Heart left ventricle (tissue), 16 donors: ENCODE data around the gene EIF3A. TPM values are rescaled to one million over a fixed set of nuclear protein-coding genes. Genes with fewer than 3 reads are reported as not detected.

ENCODE experiments used
- ATAC-seq, 4 donors: fragments of 200-7000 bp; cut with Tn5 transposase; one replicate each; pipeline ENCODE4 v1.9.1; 2020 to 2022; ENCODE audit warnings: moderate library complexity in 4 of 4, mild to moderate bottlenecking in 3 of 4, moderate number of reproducible peaks in 1 of 4
- DNase-seq, 5 donors: peaks; one replicate each; pipeline ENCODE4 v3.0.0-alpha.2; 2020
- H3K27ac ChIP-seq, 12 donors: fragments of 200-600 bp; sonication (generic) in 4 of 12; one replicate each; pipeline versions ENCODE4 v1.5.0 to v1.8.0; 2016 to 2022; ENCODE audit warnings: mild to moderate bottlenecking in 2 of 12
- H3K27me3 ChIP-seq, 9 donors: fragments of 200-600 bp; sonication (generic) in 2 of 9; one replicate each; pipeline versions ENCODE4 v1.5.1 to v1.8.0; 2016 to 2022; ENCODE audit warnings: mild to moderate bottlenecking in 3 of 9
- H3K36me3 ChIP-seq, 9 donors: fragments of 200-600 bp; sonication (generic) in 2 of 9; one replicate each; pipeline versions ENCODE4 v1.5.0 to v1.8.0; 2018 to 2022; ENCODE audit warnings: mild to moderate bottlenecking in 2 of 9
- H3K4me1 ChIP-seq, 12 donors: fragments of 200-600 bp; sonication (generic) in 4 of 12; one replicate each; pipeline versions ENCODE4 v1.5.0 to v1.8.0; 2016 to 2022; ENCODE audit warnings: mild to moderate bottlenecking in 3 of 12
- H3K4me3 ChIP-seq, 12 donors: fragments of 200-600 bp; sonication (generic) in 4 of 12; one replicate each; pipeline versions ENCODE4 v1.5.0 to v1.8.0; 2017 to 2022; ENCODE audit warnings: mild to moderate bottlenecking in 9 of 12, moderate library complexity in 4 of 12
- H3K9me3 ChIP-seq, 12 donors: fragments of 200-600 bp; sonication (generic) in 4 of 12; one replicate each; pipeline versions ENCODE4 v1.5.0 to v1.8.0; 2016 to 2022; ENCODE audit warnings: mild to moderate bottlenecking in 1 of 12
- POLR2A ChIP-seq, 2 donors: fragments of 450-650 bp; IDR thresholded peaks; one replicate each; pipeline ENCODE4 v1.6.1; 2017; ENCODE audit warnings: antibody characterized with exemption in 2 of 2, mild to moderate bottlenecking in 2 of 2, moderate library complexity in 2 of 2
- WGBS, 4 donors: extraction: QIAGEN DNeasy Blood & Tissue Kit in 2 of 4; methylation state at CpG; one replicate each; pipeline versions ENCODE4 v1.1.5 to v1.1.7; 2013 to 2018; 5-methylcytosine and 5-hydroxymethylcytosine counted together
- intact Hi-C, 10 donors: fragments of 100-400 bp; cut with DNase I; formaldehyde crosslinking; loops; one replicate each; pipeline versions ENCODE4 v1.11.1 to v1.14.2; 2022
- polyA plus RNA-seq, 2 donors: library from polyadenylated mRNA; stranded (reverse); fragments of 200-250 nt; gene quantifications; one replicate each; pipeline ENCODE4 v1.2.3, GENCODE V29; 2013
- total RNA-seq, 9 donors: library from RNA; depleted of rRNA in 2 of 9; stranded (reverse); fragments of >200 nt in 2 of 9; fragmentation: NEBNext Ultra II Directional in 3 of 9; extraction: Animal tissue kit (Norgen Biotek cat#: 25700) in 3 of 9; gene quantifications; one replicate each; pipeline versions ENCODE4 v1.1.0 to v1.2.4, GENCODE V29; 2016 to 2023
- TF ChIP-seq, protein P1 (sequence below), 12 donors: fragments of 200-600 bp; sonication (generic) in 4 of 12; IDR thresholded peaks; one replicate each; pipeline versions ENCODE4 v1.5.0 to v1.8.0; 2018 to 2022; ENCODE audit warnings: antibody characterized with exemption in 12 of 12, mild to moderate bottlenecking in 5 of 12
- donor health status: ischemic (EF 13 %, LVEDD 7.1; RV severe dilation, severe dysfunction).
- donor health status: healthy with polysubstance abuse.
- donor health status: DM: no; HTN: yes; CAD: no.
- donor health status: DM: no; HTN: no; CAD: no.
- donor health status: ischemic (EF 25% LVEDD 6.9; RV normal size, moderate dysfunction).
- donor health status: ischemic (EF 25% LVEDD 5.7; RV mildly dilated, moderate dysfunction).
- donor health status: healthy.
- donor health status: DM: yes; HTN: yes; CAD: no.
- donor health status: ischemic (EF 35%, LVEDD 5.7; RV mildly dilated, moderate dysfunction).
- donor health status: nonischemic (EF 11% LVEDD 7.7; RV severe dilation, severe dysfunction).
- donor health status: DM: yes; HTN: yes; CAD: no.
- donor health status: PGD.
- donor health status: ischemic (EF 29% LVEDD 5.4; RV normal size, mild dysfunction).
- donor health status: nonischemic (EF 23%, LVEDD 6.1; RV moderate dilation, normal function).

Gene EIF3A
- total and polyA plus RNA-seq, 11 donors, result 41.9 to 143 (median 103) TPM

DNA sequence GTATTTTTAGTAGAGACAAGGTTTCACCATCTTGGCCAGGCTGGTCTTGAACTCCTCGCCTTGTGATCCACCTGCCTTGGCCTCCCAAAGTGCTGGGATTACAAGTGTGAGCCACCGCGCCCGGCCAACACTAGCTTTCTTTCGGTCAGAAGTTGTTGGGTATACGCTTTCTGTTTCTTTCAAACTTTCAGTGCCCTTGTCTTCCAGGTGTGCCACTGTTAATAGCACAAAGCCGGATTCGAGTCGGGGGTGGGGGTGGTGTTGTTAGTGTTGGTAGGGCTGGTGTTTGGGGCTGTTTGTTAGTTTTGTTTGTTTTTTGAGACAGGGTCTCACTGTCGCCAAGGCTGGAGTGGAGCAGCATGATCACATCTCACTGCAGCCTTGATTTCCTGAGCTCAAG is 84.9 kb downstream of the EIF3A start:
- Histone ChIP-seq H3K27ac (no peak overlapping the region), H3K4me3 (no peak overlapping the region), H3K4me1 (no peaks in the 10 kb centered on the region), H3K27me3 (no peaks in the 10 kb centered on the region), H3K9me3 (no peaks in the 10 kb centered on the region), H3K36me3 (no peaks in the 10 kb centered on the region)
- TF ChIP-seq, protein P1, sequence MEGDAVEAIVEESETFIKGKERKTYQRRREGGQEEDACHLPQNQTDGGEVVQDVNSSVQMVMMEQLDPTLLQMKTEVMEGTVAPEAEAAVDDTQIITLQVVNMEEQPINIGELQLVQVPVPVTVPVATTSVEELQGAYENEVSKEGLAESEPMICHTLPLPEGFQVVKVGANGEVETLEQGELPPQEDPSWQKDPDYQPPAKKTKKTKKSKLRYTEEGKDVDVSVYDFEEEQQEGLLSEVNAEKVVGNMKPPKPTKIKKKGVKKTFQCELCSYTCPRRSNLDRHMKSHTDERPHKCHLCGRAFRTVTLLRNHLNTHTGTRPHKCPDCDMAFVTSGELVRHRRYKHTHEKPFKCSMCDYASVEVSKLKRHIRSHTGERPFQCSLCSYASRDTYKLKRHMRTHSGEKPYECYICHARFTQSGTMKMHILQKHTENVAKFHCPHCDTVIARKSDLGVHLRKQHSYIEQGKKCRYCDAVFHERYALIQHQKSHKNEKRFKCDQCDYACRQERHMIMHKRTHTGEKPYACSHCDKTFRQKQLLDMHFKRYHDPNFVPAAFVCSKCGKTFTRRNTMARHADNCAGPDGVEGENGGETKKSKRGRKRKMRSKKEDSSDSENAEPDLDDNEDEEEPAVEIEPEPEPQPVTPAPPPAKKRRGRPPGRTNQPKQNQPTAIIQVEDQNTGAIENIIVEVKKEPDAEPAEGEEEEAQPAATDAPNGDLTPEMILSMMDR (IDR thresholded peaks at IDR 0.05), result no peak
- no peak for TF ChIP-seq POLR2A (IDR thresholded peaks at IDR 0.05)
- DNase-seq, result no peak
- ATAC-seq, result no peak
- WGBS, 4 donors, result 87 to 95% (median 89%) methylated on average over 10 of the region's 10 CpGs
- intact Hi-C loops, result no loop called here

DNA sequence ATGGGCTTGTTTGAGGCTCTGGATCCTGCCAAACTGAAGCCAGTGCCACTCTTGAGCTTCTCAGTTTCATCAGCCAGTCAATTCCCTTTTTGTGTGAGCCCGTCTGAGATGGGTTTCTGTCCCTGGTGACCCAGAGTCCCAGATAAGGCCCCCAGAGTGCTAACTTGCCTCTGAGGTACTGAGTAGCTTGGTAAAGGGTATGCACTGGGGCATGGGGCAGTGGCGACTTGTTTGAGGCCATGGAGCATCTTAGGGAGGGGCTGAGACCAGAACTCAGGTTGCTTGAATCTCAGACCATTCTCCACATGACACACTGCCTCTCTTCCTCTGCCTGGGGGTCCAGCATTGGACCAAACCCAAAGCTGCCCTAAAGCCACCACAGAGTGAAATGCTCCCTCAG is 86.3 kb downstream of the EIF3A start:
- intact Hi-C loops, result no loop called here
- no peak for DNase-seq
- WGBS, 4 donors, result 75 to 89% (median 84%) methylated on average over 1 to 2 of the region's 2 CpGs
- Histone ChIP-seq H3K27me3 (no peaks in the 10 kb centered on the region), H3K4me3 (no peak overlapping the region), H3K27ac (no peak overlapping the region), H3K9me3 (peaks cover 0 to 7% (median 0%) of the 10 kb centered on the region in 12 donors), H3K36me3 (no peaks in the 10 kb centered on the region), H3K4me1 (no peaks in the 10 kb centered on the region)
- no peak for ATAC-seq
- TF ChIP-seq POLR2A (IDR thresholded peaks at IDR 0.05), result no peak
- TF ChIP-seq, protein P1 (IDR thresholded peaks at IDR 0.05), result no peak

DNA sequence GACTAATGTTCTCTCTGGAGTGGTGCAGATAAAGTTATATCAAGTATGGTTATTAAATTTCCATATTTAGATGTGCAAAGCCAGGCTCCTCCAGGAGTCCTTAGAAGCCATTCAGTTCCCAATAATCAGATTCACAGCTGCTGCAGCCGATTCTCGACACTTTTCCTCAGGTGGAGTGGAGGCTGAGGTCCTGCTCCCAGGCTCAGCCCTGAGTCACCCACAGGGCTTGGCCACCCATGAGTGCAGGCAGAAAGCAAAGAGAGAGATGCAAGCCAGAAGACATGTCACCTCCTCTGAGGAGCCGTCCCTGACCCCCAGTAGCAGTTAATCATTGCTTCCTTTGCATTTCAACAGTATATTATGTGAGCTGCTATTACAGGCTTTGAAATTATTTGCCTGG is 87.4 kb downstream of the EIF3A start:
- WGBS, 4 donors, result 89 to 92% (median 91%) methylated on average over 3 of the region's 3 CpGs
- TF ChIP-seq, protein P1 (IDR thresholded peaks at IDR 0.05), result no peak
- no peak for TF ChIP-seq POLR2A (IDR thresholded peaks at IDR 0.05)

DNA sequence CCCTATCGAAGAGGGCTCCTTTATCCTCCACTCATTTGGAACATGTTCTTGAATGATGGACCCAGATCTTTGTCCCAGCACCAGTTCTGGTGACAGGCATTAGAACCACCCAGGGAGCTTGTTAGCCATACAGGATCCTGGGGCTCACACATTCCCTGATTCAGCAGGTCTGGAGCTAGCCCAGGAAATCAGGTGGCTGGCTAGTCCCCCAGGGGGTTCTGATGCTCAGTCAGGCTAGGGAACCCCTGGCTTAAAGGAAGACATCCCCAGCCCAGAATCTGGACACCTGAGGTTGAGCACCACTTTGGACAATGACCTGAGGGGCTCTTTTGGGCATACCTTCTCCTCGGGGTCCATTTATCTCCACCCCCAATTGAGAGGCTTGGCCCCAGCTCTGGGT is 88.1 kb downstream of the EIF3A start:
- no peak overlapping the region for H3K27ac ChIP-seq
- no peaks in the 10 kb centered on the region for H3K27me3 ChIP-seq
- TF ChIP-seq POLR2A (IDR thresholded peaks at IDR 0.05), result no peak
- TF ChIP-seq, protein P1 (IDR thresholded peaks at IDR 0.05), result no peak
- H3K4me1 ChIP-seq, result no peaks in the 10 kb centered on the region
- ATAC-seq (no peak), DNase-seq (no peak)
- H3K9me3 ChIP-seq, result peaks cover 0 to 10% (median 0%) of the 10 kb centered on the region in 12 donors
- intact Hi-C loops, result no loop called here
- 67 to 89% (median 78%) methylated on average over 2 of the region's 2 CpGs for WGBS, 4 donors
- H3K4me3 ChIP-seq, result no peak overlapping the region
- H3K36me3 ChIP-seq, result no peaks in the 10 kb centered on the region

More for the DNA sequence above, 87.4 kb downstream of the EIF3A start:
- Histone ChIP-seq H3K4me3 (no peak overlapping the region), H3K4me1 (no peaks in the 10 kb centered on the region), H3K27ac (no peak overlapping the region), H3K36me3 (no peaks in the 10 kb centered on the region), H3K9me3 (peaks cover 0 to 10% (median 0%) of the 10 kb centered on the region in 12 donors), H3K27me3 (no peaks in the 10 kb centered on the region)
- intact Hi-C loops, result no loop called here
- no peak for DNase-seq
- ATAC-seq, result no peak
